Nephron progenitor cell (in vitro differentiated cells): ENCODE measurements around the gene SPG21.

Experiments used
- DNase-seq: peaks from one replicate; pipeline ENCODE4 v3.0.0; 2021
- H3K27ac Mint-ChIP-seq: 2 replicates; pipeline ENCODE4 v1.8.0; 2021; ENCODE audit warnings: mild to moderate bottlenecking, moderate library complexity, mixed read lengths
- H3K27me3 Mint-ChIP-seq: 2 replicates; pipeline ENCODE4 v1.8.0; 2021; ENCODE audit warnings: mild to moderate bottlenecking, low read depth, mixed read lengths; ENCODE audit not compliant: poor library complexity
- H3K36me3 Mint-ChIP-seq: 2 replicates; pipeline ENCODE4 v1.8.0; 2021; ENCODE audit warnings: low read depth, mixed read lengths
- H3K4me1 Mint-ChIP-seq: 2 replicates; pipeline ENCODE4 v1.8.0; 2021; ENCODE audit warnings: mixed read lengths
- H3K4me3 Mint-ChIP-seq: 2 replicates; pipeline ENCODE4 v1.8.0; 2021; ENCODE audit warnings: mild to moderate bottlenecking, moderate library complexity, mixed read lengths
- H3K9me3 Mint-ChIP-seq: 2 replicates; pipeline ENCODE4 v1.8.0; 2021; ENCODE audit warnings: mild to moderate bottlenecking, moderate library complexity, mixed read lengths
- CTCF ChIP-seq: fragments of 200-600 bp; sonication (generic); IDR thresholded peaks from 2 replicates; pipeline ENCODE4 v1.5.0; 2021; ENCODE audit warnings: antibody characterized with exemption

Gene SPG21

GRCh38 chr15:64917211-64917610 is 72.5 kb downstream of the SPG21 start:
- Mint-ChIP-seq H3K36me3 (no peaks in the 10 kb centered on the region), H3K9me3 (no peaks in the 10 kb centered on the region), H3K27ac (peak overlapping the region; percentile 21), H3K4me3 (no peak overlapping the region), H3K27me3 (peaks cover 31% of the 10 kb centered on the region), H3K4me1 (peaks cover 31% of the 10 kb centered on the region)
- no peak for DNase-seq
- TF ChIP-seq CTCF, result no peak

DNA sequence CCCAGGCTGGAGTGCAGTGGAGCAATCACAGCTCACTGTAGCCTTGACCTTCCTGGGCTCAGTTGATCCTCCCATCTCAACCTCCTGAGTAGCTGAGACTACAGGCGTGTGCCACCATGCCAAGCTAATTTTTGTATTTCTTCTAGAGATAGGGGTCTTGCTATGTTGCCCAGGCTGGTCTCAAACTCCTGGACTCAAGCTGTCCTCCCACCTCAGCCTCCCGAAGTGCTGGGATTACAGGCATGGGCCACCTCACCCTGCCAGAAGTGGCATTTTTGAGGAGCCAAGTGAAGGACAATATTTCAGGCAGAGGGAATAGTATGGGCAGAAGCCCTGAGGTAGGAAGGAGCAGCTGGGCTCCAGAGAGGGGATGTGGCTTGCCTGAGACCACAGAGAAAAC is 73.3 kb downstream of the SPG21 start:
- H3K27ac Mint-ChIP-seq, result no peak overlapping the region
- H3K4me1 Mint-ChIP-seq, result peaks cover 29% of the 10 kb centered on the region

GRCh38 chr15:64915518-64916227 is 74.0 kb downstream of the SPG21 start:
- no peak overlapping the region for H3K4me3 Mint-ChIP-seq
- no peak for DNase-seq

More for the DNA sequence above, 73.3 kb downstream of the SPG21 start:
- DNase-seq, result no peak
- Mint-ChIP-seq H3K36me3 (no peaks in the 10 kb centered on the region), H3K4me3 (no peak overlapping the region), H3K27me3 (peaks cover 35% of the 10 kb centered on the region), H3K9me3 (no peaks in the 10 kb centered on the region)
- TF ChIP-seq CTCF, result no peak

More at GRCh38 chr15:64915518-64916227, 74.0 kb downstream of the SPG21 start:
- Mint-ChIP-seq H3K4me1 (peaks cover 35% of the 10 kb centered on the region), H3K27me3 (peaks cover 42% of the 10 kb centered on the region), H3K27ac (no peak overlapping the region), H3K9me3 (no peaks in the 10 kb centered on the region), H3K36me3 (no peaks in the 10 kb centered on the region)
- TF ChIP-seq CTCF, result no peak
